Thyroid gland (tissue), 4 donors: ENCODE results near the gene TRMT10C. TPM values are rescaled to one million over a fixed set of nuclear protein-coding genes. Genes with fewer than 3 reads are reported as not detected.

Experiments
- DNase-seq, 2 donors: peaks; one replicate each; pipeline ENCODE4 v3.0.0-alpha.2; 2019
- H3K27ac ChIP-seq, 3 donors: fragments of 200-600 bp; sonication (generic); 1 replicate in 2 of 3; 2 replicates in 1 of 3; pipeline ENCODE4 v1.5.1; 2016 to 2019; ENCODE audit warnings: mild to moderate bottlenecking in 1 of 3, moderate library complexity in 1 of 3
- H3K27me3 ChIP-seq: fragments of 200-600 bp; sonication (generic); one replicate; pipeline ENCODE4 v1.5.1; 2019
- H3K36me3 ChIP-seq, 2 donors: fragments of 200-600 bp; sonication (generic); one replicate each; pipeline ENCODE4 v1.5.1; 2016 to 2019
- H3K4me1 ChIP-seq, 2 donors: fragments of 200-600 bp; sonication (generic); one replicate each; pipeline ENCODE4 v1.5.1; 2017 to 2019
- H3K4me3 ChIP-seq, 3 donors: fragments of 200-600 bp; sonication (generic); replicated peaks in 1 of 3; 1 replicate in 2 of 3; 2 replicates in 1 of 3; pipeline ENCODE4 v1.5.1; 2016; ENCODE audit warnings: mild to moderate bottlenecking in 1 of 3
- H3K9me3 ChIP-seq: fragments of 200-600 bp; sonication (generic); one replicate; pipeline ENCODE4 v1.5.1; 2017
- CTCF ChIP-seq, 6 experiments: fragments of 200-600 bp in 3 of 6; fragments of 450-650 bp in 3 of 6; sonication (generic) in 3 of 6; IDR thresholded peaks; one replicate each; pipeline ENCODE4 v1.5.1; 2016 to 2019; ENCODE audit warnings: antibody characterized with exemption in 6 of 6, mild to moderate bottlenecking in 2 of 6, inconsistent platforms in 1 of 6, moderate library complexity in 1 of 6
- POLR2A ChIP-seq, 2 donors: fragments of 450-650 bp; IDR thresholded peaks; one replicate each; pipeline ENCODE4 v1.6.1; 2017; ENCODE audit warnings: antibody characterized with exemption in 2 of 2, mild to moderate bottlenecking in 2 of 2, moderate library complexity in 1 of 2
- WGBS, 2 donors: methylation state at CpG; one replicate each; pipeline ENCODE4 v1.1.5; 2017; 5-methylcytosine and 5-hydroxymethylcytosine counted together
- intact Hi-C: fragments of 100-400 bp; cut with DNase I; formaldehyde crosslinking; loops from one replicate; pipeline ENCODE4 v1.15.1; 2023
- total RNA-seq, 4 donors: library from RNA; depleted of rRNA; stranded (reverse); fragments of >200 nt; gene quantifications; one replicate each; pipeline ENCODE4 v1.2.3, GENCODE V29; 2016

Gene TRMT10C
- total RNA-seq, 4 donors from 2014 or later, result 11.7 to 22.2 (median 18.6) TPM

GRCh38 chr3:101567528-101568317 is 6.1 kb downstream of the TRMT10C start:
- intact Hi-C loops, result no loop called here
- peaks cover 14% of the 10 kb centered on the region in 2 donors for H3K36me3 ChIP-seq
- peaks cover 8 to 10% of the 10 kb centered on the region in 2 donors for H3K4me1 ChIP-seq
- TF ChIP-seq CTCF (IDR thresholded peaks at IDR 0.05) (no peak), POLR2A (IDR thresholded peaks at IDR 0.05) (no peak)
- no peak for DNase-seq
- no peaks in the 10 kb centered on the region for H3K27me3 ChIP-seq
- no peaks in the 10 kb centered on the region for H3K9me3 ChIP-seq
- H3K27ac ChIP-seq, result no peak overlapping the region
- H3K4me3 ChIP-seq, result no peak overlapping the region
- 89 to 91% methylated on average over 6 of the region's 6 CpGs for WGBS, 2 donors

- Histone ChIP-seq H3K27me3 (no peaks in the 10 kb centered on the region), H3K4me3 (no peak overlapping the region), H3K4me1 (peaks cover 5 to 8% of the 10 kb centered on the region in 2 donors), H3K36me3 (peaks cover under 1 to 6% of the 10 kb centered on the region in 2 donors), H3K27ac (no peak overlapping the region), H3K9me3 (no peaks in the 10 kb centered on the region)
- intact Hi-C loops, result loop anchor here (5.0 kb wide), 1 partner anchor 106 kb away; the partner anchor contains the start of gene ZBTB11
- DNase-seq, result no peak
- WGBS, 2 donors, result 65 to 77% methylated on average over 9 of the region's 9 CpGs
- TF ChIP-seq CTCF (IDR thresholded peaks at IDR 0.05) (no peak), POLR2A (IDR thresholded peaks at IDR 0.05) (no peak)
These were observed 9.6 kb downstream of the TRMT10C start for GRCh38 chr3:101571028-101571895.

- Histone ChIP-seq H3K27ac (peak within 1 kb of the TSS; percentile 95 to 97 (median 95)), H3K4me1 (peaks cover 5 to 18% of the 10 kb centered on the region in 2 donors), H3K27me3 (no peaks in the 10 kb centered on the region), H3K36me3 (no peaks in the 10 kb centered on the region), H3K4me3 (peak within 1 kb of the TSS; percentile 46 to 89 (median 78)), H3K9me3 (no peaks in the 10 kb centered on the region)
- peak; percentile 68 to 98 (median 87) for TF ChIP-seq CTCF (IDR thresholded peaks at IDR 0.05)
- TF ChIP-seq POLR2A (IDR thresholded peaks at IDR 0.05), result peak; percentile 38 to 90
- 2 to 3% methylated on average over 29 to 32 of the region's 47 CpGs for WGBS, 2 donors
- peak; percentile 98 to 99 for DNase-seq
- intact Hi-C loops, result loop anchor here (5.0 kb wide), 1 partner anchor 104 kb away; the partner anchor contains the start of gene ZBTB11
These were observed 12.1 kb downstream of the TRMT10C start, which contains the start of gene PCNP for GRCh38 chr3:101573449-101574387. Gene PCNP (plus strand): TSS chr3:101574180. CDS start chr3:101574216, 36 bp downstream.

GRCh38 chr3:101574388-101575112 is 12.9 kb downstream of the TRMT10C start:
- Histone ChIP-seq H3K9me3 (no peaks in the 10 kb centered on the region), H3K36me3 (peaks cover 0 to under 1% of the 10 kb centered on the region in 2 donors), H3K4me3 (peak overlapping the region; percentile 46 to 89 (median 78)), H3K27ac (peak overlapping the region; percentile 95 to 97 (median 95)), H3K27me3 (no peaks in the 10 kb centered on the region), H3K4me1 (peaks cover 5 to 19% of the 10 kb centered on the region in 2 donors)
- TF ChIP-seq POLR2A (IDR thresholded peaks at IDR 0.05) (peak in 1 of 2 donors; percentile 9), CTCF (IDR thresholded peaks at IDR 0.05) (no peak)
- DNase-seq, result peak; percentile 72 to 83
- intact Hi-C loops, result loop anchor here (5.0 kb wide), 1 partner anchor 103 kb away; the partner anchor contains the start of gene ZBTB11
- 0% methylated on average over 19 to 28 of the region's 41 CpGs for WGBS, 2 donors
